NB4 (cell line): Measurements from ENCODE around the gene PEAK1.
A peak's percentile ranks its signal among the peaks of the same experiment; 100 is the strongest.
"Not testable (repeated sequence)": the region's sequence is repeated elsewhere in the genome, so short reads cannot be mapped to it uniquely, and the experiment has no call there.

ENCODE experiments used
- DNase-seq: peaks from one replicate; pipeline ENCODE4 v3.0.0; 2010; ENCODE audit warnings: low read depth
- H3K4me3 ChIP-seq: one replicate; pipeline ENCODE4 v1.5.1; 2011; ENCODE audit warnings: mild to moderate bottlenecking, low read depth, low read length, moderate library complexity
- MYC ChIP-seq: IDR thresholded peaks from 2 replicates; pipeline ENCODE4 v1.6.1; 2011; ENCODE audit warnings: low read depth, low read length
- POLR2A ChIP-seq: IDR thresholded peaks from 2 replicates; pipeline ENCODE4 v1.6.1; 2011; ENCODE audit warnings: mild to moderate bottlenecking; ENCODE audit not compliant: insufficient read length; ENCODE audit errors: extremely low read depth
- TF ChIP-seq, protein P1 (sequence below): IDR thresholded peaks from 2 replicates; pipeline ENCODE4 v1.6.1; 2011; ENCODE audit warnings: low read depth, low read length
- TF ChIP-seq, protein P2 (sequence below): IDR thresholded peaks from one replicate; pipeline ENCODE4 v1.5.1; 2012; ENCODE audit warnings: low read depth, low read length

The PEAK1 gene

DNA sequence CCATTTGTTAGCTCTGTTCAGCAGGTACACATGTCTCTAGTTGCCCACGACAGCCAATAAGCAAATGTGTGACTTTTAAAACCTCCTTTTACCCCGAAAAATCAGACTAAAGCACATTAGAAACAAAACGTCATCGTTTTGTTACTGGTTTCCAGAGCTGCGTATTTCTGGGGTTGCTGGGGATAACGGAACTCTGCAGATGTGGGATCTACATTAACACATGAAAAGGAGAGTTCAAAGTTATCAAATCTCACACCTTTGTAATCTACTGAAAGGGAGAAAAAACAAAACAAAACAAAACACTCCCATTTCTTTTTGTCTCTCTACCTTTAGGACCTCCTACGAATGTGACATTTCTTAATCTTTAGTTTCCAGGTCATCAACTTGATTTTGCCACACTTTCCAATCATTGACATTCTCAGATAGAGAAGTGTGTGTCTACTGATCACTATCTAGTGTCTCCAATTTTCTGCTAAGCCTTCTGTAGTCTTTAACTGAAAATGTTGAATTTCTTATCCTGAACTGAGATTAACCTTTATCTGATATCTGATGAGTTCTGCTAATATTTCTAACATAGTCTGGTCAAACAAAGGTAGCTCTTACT is 256.0 kb downstream of the PEAK1 start:
- no peak for TF ChIP-seq MYC
- TF ChIP-seq POLR2A, result no peak
- TF ChIP-seq, protein P1, sequence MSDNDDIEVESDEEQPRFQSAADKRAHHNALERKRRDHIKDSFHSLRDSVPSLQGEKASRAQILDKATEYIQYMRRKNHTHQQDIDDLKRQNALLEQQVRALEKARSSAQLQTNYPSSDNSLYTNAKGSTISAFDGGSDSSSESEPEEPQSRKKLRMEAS, result no peak
- TF ChIP-seq, protein P2, sequence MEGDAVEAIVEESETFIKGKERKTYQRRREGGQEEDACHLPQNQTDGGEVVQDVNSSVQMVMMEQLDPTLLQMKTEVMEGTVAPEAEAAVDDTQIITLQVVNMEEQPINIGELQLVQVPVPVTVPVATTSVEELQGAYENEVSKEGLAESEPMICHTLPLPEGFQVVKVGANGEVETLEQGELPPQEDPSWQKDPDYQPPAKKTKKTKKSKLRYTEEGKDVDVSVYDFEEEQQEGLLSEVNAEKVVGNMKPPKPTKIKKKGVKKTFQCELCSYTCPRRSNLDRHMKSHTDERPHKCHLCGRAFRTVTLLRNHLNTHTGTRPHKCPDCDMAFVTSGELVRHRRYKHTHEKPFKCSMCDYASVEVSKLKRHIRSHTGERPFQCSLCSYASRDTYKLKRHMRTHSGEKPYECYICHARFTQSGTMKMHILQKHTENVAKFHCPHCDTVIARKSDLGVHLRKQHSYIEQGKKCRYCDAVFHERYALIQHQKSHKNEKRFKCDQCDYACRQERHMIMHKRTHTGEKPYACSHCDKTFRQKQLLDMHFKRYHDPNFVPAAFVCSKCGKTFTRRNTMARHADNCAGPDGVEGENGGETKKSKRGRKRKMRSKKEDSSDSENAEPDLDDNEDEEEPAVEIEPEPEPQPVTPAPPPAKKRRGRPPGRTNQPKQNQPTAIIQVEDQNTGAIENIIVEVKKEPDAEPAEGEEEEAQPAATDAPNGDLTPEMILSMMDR, result no peak
- DNase-seq, result no peak
- H3K4me3 ChIP-seq, result no peak overlapping the region

DNA sequence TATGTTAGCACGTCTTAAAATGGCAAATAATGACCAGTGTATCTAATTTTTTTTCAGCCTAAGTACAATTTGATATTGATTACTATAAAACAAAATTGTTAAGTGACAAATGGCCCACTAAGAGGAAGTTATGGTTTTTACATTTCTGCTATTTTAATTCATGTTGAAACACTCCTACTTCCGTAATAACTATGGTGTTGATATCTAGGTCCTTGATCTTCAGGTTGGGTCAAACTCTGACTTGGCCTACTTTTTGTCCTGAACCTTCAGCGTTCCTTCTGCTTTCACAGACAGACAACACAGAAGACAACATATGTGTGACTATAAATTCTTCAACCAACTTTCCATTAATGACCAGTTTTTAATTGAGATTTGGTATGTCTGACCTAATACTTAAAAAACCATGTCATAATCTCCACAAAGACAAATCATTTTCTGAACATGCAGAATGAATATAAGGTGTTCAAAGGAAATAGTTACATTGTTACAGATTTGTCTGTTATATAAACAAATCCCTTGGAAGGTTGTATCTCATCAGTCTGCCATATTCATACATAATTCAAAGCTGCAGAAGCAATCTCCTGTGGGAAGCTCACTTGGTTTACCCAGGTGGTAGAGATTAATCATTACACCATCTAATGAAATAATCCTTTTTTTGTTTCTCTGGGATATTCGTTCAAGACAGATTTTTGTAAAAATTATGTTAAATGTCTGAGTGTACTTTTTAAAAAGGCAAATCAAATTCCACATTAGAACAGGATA is 256.9 kb downstream of the PEAK1 start:
- TF ChIP-seq MYC (no peak), POLR2A (no peak)
- TF ChIP-seq, protein P1, result no peak
- TF ChIP-seq, protein P2, result no peak
- peak; percentile 25 for DNase-seq
- H3K4me3 ChIP-seq, result no peak overlapping the region

DNA sequence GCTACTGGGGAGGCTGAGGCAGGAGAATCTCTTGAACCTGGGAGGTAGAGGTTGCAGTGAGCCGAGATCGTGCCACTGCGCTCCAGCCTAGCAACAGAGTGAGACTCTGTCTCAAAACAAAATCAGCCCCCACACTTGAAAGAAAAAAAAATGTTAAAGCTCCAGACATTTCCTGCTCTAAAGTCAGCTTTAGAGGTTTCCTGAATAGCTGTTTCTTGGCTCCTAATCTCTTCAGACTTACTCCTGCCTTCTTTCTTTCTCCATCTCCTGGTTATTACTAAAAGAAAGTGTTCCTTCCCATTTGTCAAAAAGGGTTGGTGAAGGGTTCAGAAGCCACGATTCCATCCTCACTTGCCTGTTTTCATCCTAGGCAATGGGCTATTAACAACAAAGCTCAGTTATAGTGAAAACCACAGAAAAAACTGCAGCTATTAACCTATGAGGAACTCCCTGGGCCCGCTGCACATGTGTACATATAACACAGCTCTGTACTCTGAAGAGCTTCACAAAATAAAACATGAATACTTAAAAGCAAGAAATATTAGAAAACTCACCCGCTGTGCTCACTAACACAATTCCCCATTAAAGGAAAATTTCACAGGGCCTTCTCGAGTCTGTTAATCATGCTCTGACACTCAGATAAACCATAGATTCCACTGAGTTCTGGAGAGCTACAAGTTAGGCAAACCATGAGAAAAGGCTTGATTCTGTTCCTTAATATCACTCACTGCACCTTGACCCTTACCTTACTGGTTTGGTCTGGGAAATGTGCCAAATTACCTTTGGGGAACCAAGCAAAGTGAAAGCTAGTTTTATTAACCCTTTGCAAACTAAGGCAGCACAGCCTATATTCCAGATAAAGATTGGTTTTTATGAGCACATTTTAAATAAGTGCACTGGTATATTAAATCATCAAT is 259.1 kb downstream of the PEAK1 start:
- no peak overlapping the region for H3K4me3 ChIP-seq
- no peak for DNase-seq
- TF ChIP-seq MYC (no peak), POLR2A (no peak)
- TF ChIP-seq, protein P2, result no peak
- TF ChIP-seq, protein P1, result no peak

DNA sequence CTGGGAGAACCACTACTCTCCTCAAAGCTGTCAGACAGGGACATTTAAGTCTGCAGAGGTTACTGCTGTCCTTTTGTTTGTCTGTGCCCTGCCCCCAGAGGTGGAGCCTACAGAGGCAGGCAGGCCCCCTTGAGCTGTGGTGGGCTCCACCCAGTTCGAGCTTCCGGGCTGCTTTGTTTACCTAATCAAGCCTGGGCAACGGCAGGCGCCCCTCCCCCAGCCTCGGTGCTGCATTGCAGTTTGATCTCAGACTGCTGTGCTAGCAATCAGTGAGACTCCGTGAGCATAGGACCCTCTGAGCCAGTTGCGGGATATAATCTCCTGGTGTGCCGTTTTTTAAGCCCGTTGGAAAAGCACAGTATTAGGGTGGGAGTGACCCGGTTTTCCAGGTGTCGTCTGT is 263.9 kb downstream of the PEAK1 start:
- H3K4me3 ChIP-seq, DNase-seq: not testable (repeated sequence)

DNA sequence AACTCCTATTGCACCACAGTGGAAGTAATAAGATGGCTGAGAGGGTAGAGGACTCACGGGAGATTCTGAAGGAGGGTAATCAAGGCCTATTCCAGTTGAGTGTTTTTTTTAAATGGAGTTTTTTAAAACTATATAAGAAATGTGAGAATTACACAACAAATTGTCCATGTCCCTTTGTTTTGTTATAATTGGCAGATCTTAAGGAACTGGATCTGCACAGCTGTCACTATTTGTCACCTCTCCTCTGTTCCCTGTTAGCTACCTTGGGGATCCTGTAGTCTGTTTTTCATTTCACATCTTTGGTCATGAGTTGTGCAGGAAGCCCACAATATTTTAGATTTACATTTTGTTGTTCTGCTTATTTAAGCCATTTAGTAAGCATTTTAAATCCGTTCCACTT is 271.7 kb downstream of the PEAK1 start:
- TF ChIP-seq, protein P2, result no peak
- TF ChIP-seq MYC (no peak), POLR2A (no peak)
- TF ChIP-seq, protein P1, result no peak
- H3K4me3 ChIP-seq, result no peak overlapping the region
- no peak for DNase-seq

DNA sequence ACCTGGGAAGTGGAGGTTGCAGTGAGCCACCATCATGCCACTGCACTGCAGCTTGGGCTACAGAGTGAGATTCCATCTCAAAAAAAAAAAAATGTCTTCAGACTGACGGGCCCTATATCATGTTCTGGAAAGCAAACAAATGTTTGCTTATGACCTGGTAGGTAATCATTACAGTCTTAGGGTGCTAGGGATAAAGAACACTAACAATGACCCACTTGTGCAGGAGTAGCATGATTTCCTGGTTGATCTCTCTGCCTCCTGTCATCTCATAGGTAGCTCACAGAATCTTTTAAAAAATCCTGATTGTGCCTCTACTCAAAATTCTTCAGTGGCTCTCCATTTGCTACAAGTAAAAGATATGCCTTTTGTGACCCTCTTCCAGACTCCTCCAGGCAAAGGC is 274.5 kb downstream of the PEAK1 start:
- TF ChIP-seq, protein P1, result no peak
- TF ChIP-seq POLR2A, result no peak
- TF ChIP-seq MYC, result no peak
- TF ChIP-seq, protein P2, result no peak
- H3K4me3 ChIP-seq, result no peak overlapping the region
- DNase-seq, result no peak
